K562 (cell line): ENCODE results near the gene PRDM1.

Experiments
- ARNT ChIP-seq, 2 experiments: fragments of 450-650 bp; IDR thresholded peaks; 2 replicates each; pipeline ENCODE4 v1.6.1; 2016; ENCODE audit warnings: mild to moderate bottlenecking in 1 of 2
- CTCF ChIP-seq, 3 experiments: IDR thresholded peaks in 2 of 3; conservative IDR thresholded peaks in 1 of 3; 2 replicates each; pipeline ENCODE4 v1.5.1; 2011 to 2012; ENCODE audit warnings: low read length in 3 of 3, mild to moderate bottlenecking in 3 of 3, control low read depth in 2 of 3, improper control_type of control experiment in 1 of 3, inconsistent platforms in 1 of 3, low read depth in 1 of 3, mixed read lengths in 1 of 3, moderate library complexity in 1 of 3; ENCODE audit not compliant: insufficient read depth in 2 of 3
- KHSRP ChIP-seq: fragments of 450-650 bp; IDR thresholded peaks from 2 replicates; pipeline ENCODE4 v1.6.1; 2017
- MXI1 ChIP-seq: IDR thresholded peaks from 2 replicates; pipeline ENCODE4 v1.6.1; 2011; ENCODE audit warnings: low read depth, mild to moderate bottlenecking, improper control_type of control experiment, low read length
- PHF21A ChIP-seq: fragments of 450-650 bp; IDR thresholded peaks from 2 replicates; pipeline ENCODE4 v1.6.1; 2017; ENCODE audit warnings: low read depth, borderline replicate concordance
- ZNF274 ChIP-seq: IDR thresholded peaks from 2 replicates; pipeline ENCODE4 v1.6.1; 2011; ENCODE audit warnings: low read depth, mild to moderate bottlenecking, low read length, moderate library complexity, borderline replicate concordance
- ZNF584 ChIP-seq: fragments of 200-800 bp; sonication (Bioruptor generic); IDR thresholded peaks from 2 replicates; pipeline ENCODE4 v1.6.1; 2016; ENCODE audit warnings: low read depth, mild to moderate bottlenecking, missing genetic modification characterization, missing compliant biosample characterization

- TF ChIP-seq MXI1: no peak
- no peak for TF ChIP-seq KHSRP
- TF ChIP-seq PHF21A: no peak
- no peak for TF ChIP-seq ZNF584 (CRISPR knock-in tag)
- no peak for TF ChIP-seq CTCF (IDR thresholded peaks at IDR 0.05 in 2 of 3, conservative IDR thresholded peaks at IDR 0.05 in 1 of 3; ENCODE audit: insufficient read depth in 2 of 3, low read depth in 1 of 3, low read length in 3 of 3)
- TF ChIP-seq ZNF274: no peak
- no peak for TF ChIP-seq ARNT (IDR thresholded peaks at IDR 0.05)
Measured at GRCh38 chr6:106109029-106109428, 22.9 kb downstream of the PRDM1 start.
